Neural cell (in vitro differentiated cells): ENCODE measurements around the gene WDR91.

Experiments
- CTCF ChIP-seq: fragments of 450-650 bp; IDR thresholded peaks from 2 replicates; pipeline ENCODE4 v1.5.1; 2014; ENCODE audit warnings: antibody characterized with exemption, mild to moderate bottlenecking, moderate library complexity; ENCODE audit not compliant: poor library complexity, severe bottlenecking
- EP300 ChIP-seq: fragments of 450-650 bp; conservative IDR thresholded peaks from 2 replicates; pipeline ENCODE4 v1.6.1; 2014; ENCODE audit warnings: antibody characterized with exemption, mild to moderate bottlenecking, moderate library complexity; ENCODE audit not compliant: poor library complexity, severe bottlenecking
- EZH2 ChIP-seq: fragments of 200-600, 300-800 bp; shearing (Covaris generic), sonication (generic); IDR thresholded peaks from 2 replicates; pipeline ENCODE4 v1.6.1; 2014; ENCODE audit warnings: antibody characterized with exemption, low read length, borderline replicate concordance, mild to moderate bottlenecking; ENCODE audit not compliant: insufficient read depth, poor library complexity, severe bottlenecking
- MXI1 ChIP-seq: fragments of 450-650 bp; conservative IDR thresholded peaks from 2 replicates; pipeline ENCODE4 v1.6.1; 2014; ENCODE audit warnings: antibody characterized with exemption, mild to moderate bottlenecking; ENCODE audit not compliant: poor library complexity, severe bottlenecking
- POLR2AphosphoS5 ChIP-seq: IDR thresholded peaks from 2 replicates; pipeline ENCODE4 v1.6.1; 2012
- RAD21 ChIP-seq: fragments of 450-650 bp; conservative IDR thresholded peaks from 2 replicates; pipeline ENCODE4 v1.6.1; 2014; ENCODE audit warnings: antibody characterized with exemption, mild to moderate bottlenecking, moderate library complexity
- REST ChIP-seq: IDR thresholded peaks from 2 replicates; pipeline ENCODE4 v1.6.1; 2012; ENCODE audit warnings: borderline replicate concordance
- SMC3 ChIP-seq: fragments of 450-650 bp; conservative IDR thresholded peaks from 2 replicates; pipeline ENCODE4 v1.6.1; 2014; ENCODE audit warnings: antibody characterized with exemption, mild to moderate bottlenecking, moderate library complexity; ENCODE audit not compliant: poor library complexity
- TAF1 ChIP-seq: IDR thresholded peaks from 2 replicates; pipeline ENCODE4 v1.6.1; 2012; ENCODE audit warnings: low read depth

GRCh38 chr7:135147341-135147898, 63.9 kb downstream of the WDR91 start:
- TF ChIP-seq EZH2, result no peak
- TF ChIP-seq POLR2AphosphoS5, result no peak
- TF ChIP-seq CTCF, result no peak
- no peak for TF ChIP-seq EP300
- TF ChIP-seq MXI1, result no peak
- TF ChIP-seq REST, result no peak
- TF ChIP-seq RAD21, result no peak
- no peak for TF ChIP-seq SMC3
- TF ChIP-seq TAF1, result no peak
